ENCODE data around the gene PI4KA.

- TF ChIP-seq EP300 (IDR thresholded peaks at IDR 0.05) (no peak), CTCF (IDR thresholded peaks at IDR 0.05) (no peak)
Observed at GRCh38 chr22:20813056-20813455, 45.6 kb downstream of the PI4KA start.

All from stomach (tissue), 4 donors.